Medulla oblongata (tissue), 1 donor: ENCODE data around the gene LEAP2.

Source experiments
- DNase-seq: peaks from one replicate; pipeline ENCODE4 v3.0.0-alpha.2; 2015; ENCODE audit errors: extremely low spot score

LEAP2 gene

GRCh38 chr5:132873119-132873929 lies at the start of gene LEAP2:
TSS of gene LEAP2 (plus strand) at chr5:132873668. CDS start at chr5:132873695, 27 bp downstream.
- DNase-seq: no peak

GRCh38 chr5:132824426-132824825 lies 49.0 kb upstream of the LEAP2 start:
- DNase-seq: no peak

- no peak for DNase-seq
Observed at GRCh38 chr5:132825033-132825833, 48.2 kb upstream of the LEAP2 start.

- no peak for DNase-seq
Observed at GRCh38 chr5:132825834-132826391, 47.6 kb upstream of the LEAP2 start.

GRCh38 chr5:132826424-132827082 lies 46.9 kb upstream of the LEAP2 start:
- DNase-seq: peak; percentile 18

- DNase-seq: no peak
Observed at GRCh38 chr5:132827943-132828673, 45.4 kb upstream of the LEAP2 start.

GRCh38 chr5:132828846-132829494 lies 44.5 kb upstream of the LEAP2 start:
- no peak for DNase-seq

GRCh38 chr5:132829742-132830435 lies 43.6 kb upstream of the LEAP2 start:
- DNase-seq: peak; percentile 80

GRCh38 chr5:132830436-132831094 lies 42.9 kb upstream of the LEAP2 start, which contains the start of gene SHROOM1:
TSS of gene SHROOM1 (minus strand) at chr5:132830647. CDS start at chr5:132826140, 4,507 bp downstream.
- DNase-seq: no peak

- no peak for DNase-seq
Observed at GRCh38 chr5:132831095-132831860, 42.2 kb upstream of the LEAP2 start.

- DNase-seq: no peak
Observed at GRCh38 chr5:132832612-132833011, 40.9 kb upstream of the LEAP2 start.

GRCh38 chr5:132834057-132834456 lies 39.4 kb upstream of the LEAP2 start:
- DNase-seq: no peak

GRCh38 chr5:132836852-132837251 lies 36.6 kb upstream of the LEAP2 start:
- no peak for DNase-seq

- DNase-seq: no peak
Observed at GRCh38 chr5:132837868-132838267, 35.6 kb upstream of the LEAP2 start.

- no peak for DNase-seq
Observed at GRCh38 chr5:132838516-132839282, 34.8 kb upstream of the LEAP2 start.

- no peak for DNase-seq
Observed at GRCh38 chr5:132839426-132840301, 33.8 kb upstream of the LEAP2 start.

- DNase-seq: no peak
Observed at GRCh38 chr5:132840313-132840712, 33.2 kb upstream of the LEAP2 start.
